ENCODE measurements around the gene ZNF302.

DNA sequence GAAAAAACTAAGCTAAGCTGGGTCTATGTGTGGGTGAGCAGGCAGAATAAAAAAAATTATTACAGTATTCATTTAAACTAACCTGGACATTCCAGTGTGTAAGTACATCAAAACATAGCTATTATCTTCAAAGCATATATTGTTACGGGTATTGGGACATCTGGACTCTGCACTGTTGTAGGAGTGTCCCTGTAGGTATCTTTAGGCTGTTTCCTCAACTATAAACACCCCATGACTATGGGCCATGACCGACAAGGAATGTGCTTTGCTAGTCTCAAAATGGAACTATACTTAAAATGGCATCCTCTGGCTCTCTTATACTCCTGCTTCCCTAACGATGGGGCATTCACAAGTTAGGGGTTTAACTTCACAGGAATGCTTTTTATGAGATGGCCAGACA lies 3.9 kb upstream of the ZNF302 start:
- no peak for TF ChIP-seq POLR2A (IDR thresholded peaks at IDR 0.05)
- TF ChIP-seq, protein P1, sequence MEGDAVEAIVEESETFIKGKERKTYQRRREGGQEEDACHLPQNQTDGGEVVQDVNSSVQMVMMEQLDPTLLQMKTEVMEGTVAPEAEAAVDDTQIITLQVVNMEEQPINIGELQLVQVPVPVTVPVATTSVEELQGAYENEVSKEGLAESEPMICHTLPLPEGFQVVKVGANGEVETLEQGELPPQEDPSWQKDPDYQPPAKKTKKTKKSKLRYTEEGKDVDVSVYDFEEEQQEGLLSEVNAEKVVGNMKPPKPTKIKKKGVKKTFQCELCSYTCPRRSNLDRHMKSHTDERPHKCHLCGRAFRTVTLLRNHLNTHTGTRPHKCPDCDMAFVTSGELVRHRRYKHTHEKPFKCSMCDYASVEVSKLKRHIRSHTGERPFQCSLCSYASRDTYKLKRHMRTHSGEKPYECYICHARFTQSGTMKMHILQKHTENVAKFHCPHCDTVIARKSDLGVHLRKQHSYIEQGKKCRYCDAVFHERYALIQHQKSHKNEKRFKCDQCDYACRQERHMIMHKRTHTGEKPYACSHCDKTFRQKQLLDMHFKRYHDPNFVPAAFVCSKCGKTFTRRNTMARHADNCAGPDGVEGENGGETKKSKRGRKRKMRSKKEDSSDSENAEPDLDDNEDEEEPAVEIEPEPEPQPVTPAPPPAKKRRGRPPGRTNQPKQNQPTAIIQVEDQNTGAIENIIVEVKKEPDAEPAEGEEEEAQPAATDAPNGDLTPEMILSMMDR (IDR thresholded peaks at IDR 0.05), result no peak
- no peak for TF ChIP-seq EP300 (IDR thresholded peaks at IDR 0.05)
